ENCODE measurements around the gene RAN. TPM values are rescaled to one million over a fixed set of nuclear protein-coding genes. Genes with fewer than 3 reads are reported as not detected.
A peak's percentile ranks its signal among the peaks of the same experiment; 100 is the strongest.

Gene RAN
- total RNA-seq, 1 donor from 2014 or later = 1,593 TPM

DNA sequence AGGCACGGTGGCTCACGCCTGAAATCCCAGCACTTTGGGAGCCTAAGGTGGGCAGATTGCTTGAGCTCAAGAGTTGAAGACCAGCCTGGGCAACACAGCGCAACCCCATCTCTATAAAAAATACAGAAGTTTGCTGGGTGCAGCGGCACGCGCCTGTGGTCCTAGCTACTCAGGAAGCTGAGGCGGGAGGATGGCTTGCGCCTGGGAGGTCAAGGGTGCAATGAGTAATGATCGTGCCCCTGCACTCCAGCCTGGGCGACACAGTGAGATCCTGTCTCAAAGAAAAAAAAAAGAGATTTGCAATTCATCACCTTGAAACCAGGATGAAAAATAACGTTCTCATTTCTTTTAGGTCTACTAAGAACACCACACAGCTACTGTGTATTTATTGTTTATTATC lies 36.9 kb upstream of the RAN start:
- peaks cover 50% of the 10 kb centered on the region for H3K4me1 Mint-ChIP-seq
- H3K4me3 Mint-ChIP-seq = peak overlapping the region; percentile 41
- H3K9me3 Mint-ChIP-seq = no peaks in the 10 kb centered on the region
- no peak for DNase-seq (ENCODE audit: low read depth, low spot score)
- H3K27ac Mint-ChIP-seq (ENCODE audit: unreplicated experiment) = no peak overlapping the region
- H3K36me3 Mint-ChIP-seq (ENCODE audit: low read depth) = no peaks in the 10 kb centered on the region
- TF ChIP-seq, protein P1, sequence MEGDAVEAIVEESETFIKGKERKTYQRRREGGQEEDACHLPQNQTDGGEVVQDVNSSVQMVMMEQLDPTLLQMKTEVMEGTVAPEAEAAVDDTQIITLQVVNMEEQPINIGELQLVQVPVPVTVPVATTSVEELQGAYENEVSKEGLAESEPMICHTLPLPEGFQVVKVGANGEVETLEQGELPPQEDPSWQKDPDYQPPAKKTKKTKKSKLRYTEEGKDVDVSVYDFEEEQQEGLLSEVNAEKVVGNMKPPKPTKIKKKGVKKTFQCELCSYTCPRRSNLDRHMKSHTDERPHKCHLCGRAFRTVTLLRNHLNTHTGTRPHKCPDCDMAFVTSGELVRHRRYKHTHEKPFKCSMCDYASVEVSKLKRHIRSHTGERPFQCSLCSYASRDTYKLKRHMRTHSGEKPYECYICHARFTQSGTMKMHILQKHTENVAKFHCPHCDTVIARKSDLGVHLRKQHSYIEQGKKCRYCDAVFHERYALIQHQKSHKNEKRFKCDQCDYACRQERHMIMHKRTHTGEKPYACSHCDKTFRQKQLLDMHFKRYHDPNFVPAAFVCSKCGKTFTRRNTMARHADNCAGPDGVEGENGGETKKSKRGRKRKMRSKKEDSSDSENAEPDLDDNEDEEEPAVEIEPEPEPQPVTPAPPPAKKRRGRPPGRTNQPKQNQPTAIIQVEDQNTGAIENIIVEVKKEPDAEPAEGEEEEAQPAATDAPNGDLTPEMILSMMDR (conservative IDR thresholded peaks at IDR 0.05) = no peak
- no peaks in the 10 kb centered on the region for H3K27me3 Mint-ChIP-seq (ENCODE audit: low read depth)

DNA sequence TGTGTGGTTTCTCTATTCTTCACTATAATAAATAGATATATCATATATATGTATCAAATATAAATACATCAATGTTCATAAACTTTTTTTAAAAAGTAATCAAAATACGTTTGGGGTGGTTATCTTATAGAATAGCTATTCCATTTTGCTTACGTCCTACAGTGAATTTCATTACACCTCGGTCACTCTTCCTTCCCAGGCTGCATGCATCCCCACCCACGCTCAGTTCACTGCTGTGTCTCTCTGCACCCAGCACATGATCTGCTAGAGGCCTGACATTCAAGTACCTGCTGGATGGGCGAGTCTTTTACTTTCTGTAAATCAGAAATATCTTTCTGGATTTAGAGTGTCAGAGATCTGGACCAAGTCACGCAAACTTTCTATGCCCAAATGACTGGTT lies 36.4 kb upstream of the RAN start:
- TF ChIP-seq, protein P1 (conservative IDR thresholded peaks at IDR 0.05) = no peak
- Mint-ChIP-seq H3K27me3 (ENCODE audit: low read depth) (no peaks in the 10 kb centered on the region), H3K4me3 (peak overlapping the region; percentile 47), H3K9me3 (no peaks in the 10 kb centered on the region), H3K27ac (ENCODE audit: unreplicated experiment) (no peak overlapping the region), H3K4me1 (peaks cover 46% of the 10 kb centered on the region), H3K36me3 (ENCODE audit: low read depth) (no peaks in the 10 kb centered on the region)
- DNase-seq (ENCODE audit: low read depth, low spot score) = no peak

DNA sequence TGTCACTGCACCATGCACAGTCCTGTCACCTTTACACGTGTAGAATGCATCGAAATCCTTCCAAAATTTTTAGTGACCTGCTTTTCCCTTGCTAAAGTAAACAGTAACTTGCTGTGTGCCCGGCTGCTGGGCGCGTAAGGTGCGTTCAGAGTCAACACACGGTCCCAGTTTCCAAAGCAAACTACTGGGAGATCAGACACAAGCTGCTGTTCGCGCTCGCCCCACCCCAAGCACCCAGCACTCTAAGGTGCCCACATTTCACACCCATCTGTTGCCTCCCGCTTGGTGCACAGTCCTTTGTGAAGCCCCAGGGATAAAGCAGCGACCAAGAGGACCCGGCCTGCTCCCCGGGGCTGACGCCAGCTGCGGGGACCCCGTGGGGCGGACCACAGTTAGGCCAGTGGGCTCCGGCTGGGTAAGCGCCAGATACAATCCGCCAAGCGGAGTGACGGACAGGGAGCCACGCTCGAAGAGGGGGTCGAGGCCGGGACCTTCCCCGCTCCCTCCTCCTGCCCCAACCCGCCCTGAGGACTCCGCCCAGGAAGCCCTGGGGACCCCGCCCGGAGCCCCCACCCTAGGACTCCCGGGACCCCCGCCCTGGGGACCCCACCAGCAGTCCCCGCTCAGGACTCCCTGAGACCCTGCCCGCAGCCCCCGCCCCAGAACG lies 33.4 kb upstream of the RAN start:
- Mint-ChIP-seq H3K9me3 (no peaks in the 10 kb centered on the region), H3K27ac (ENCODE audit: unreplicated experiment) (peak overlapping the region; percentile 71), H3K4me3 (peak overlapping the region; percentile 92), H3K36me3 (ENCODE audit: low read depth) (no peaks in the 10 kb centered on the region), H3K4me1 (peaks cover 34% of the 10 kb centered on the region), H3K27me3 (ENCODE audit: low read depth) (no peaks in the 10 kb centered on the region)
- DNase-seq (ENCODE audit: low read depth, low spot score) = peak; percentile 31
- TF ChIP-seq, protein P1 (conservative IDR thresholded peaks at IDR 0.05) = no peak

DNA sequence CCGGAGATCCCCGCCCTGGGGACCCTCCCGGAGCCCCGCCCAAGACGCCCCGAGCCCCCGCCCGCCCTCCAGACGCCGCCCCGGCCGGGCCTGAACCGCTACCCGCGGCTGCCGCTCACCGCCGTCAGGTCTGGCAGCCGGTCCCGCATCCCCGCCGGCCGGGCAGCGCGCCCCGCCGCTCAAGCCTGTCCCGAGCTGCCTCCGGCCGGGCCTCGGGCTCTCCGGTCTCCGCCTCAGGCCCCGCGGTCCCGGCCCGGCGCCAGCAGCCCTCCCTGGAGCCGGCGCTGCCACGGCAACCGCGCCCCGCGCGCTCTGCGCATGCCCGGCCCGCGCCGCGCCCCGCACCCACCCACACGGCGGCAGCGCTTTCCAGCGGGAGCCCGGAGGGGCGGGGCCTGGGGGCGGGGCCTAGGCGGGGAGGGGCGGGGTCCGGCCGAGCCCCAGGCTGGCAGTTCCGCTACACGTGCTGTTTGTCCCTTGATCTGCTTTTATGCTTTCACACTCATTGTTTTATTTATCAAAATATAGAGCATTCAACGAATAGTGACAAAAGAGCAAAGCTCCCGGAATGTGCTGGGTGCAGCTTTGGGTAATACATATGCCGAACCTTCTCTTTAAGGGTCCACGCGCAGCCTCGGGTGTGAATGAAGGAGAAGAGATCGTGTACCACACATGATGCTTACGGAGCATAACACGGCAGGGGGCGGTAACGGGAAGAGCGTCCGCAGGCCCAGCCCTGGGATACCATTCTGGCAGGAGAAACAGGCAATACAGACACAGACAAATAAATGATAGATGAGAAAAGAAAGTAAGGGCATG lies 32.7 kb upstream of the RAN start, which contains the start of gene STX2:
STX2 (minus strand) TSS at position 300 of the 819 bp plus-strand sequence; CDS start at position 149, 151 bp downstream.
- H3K27ac Mint-ChIP-seq (ENCODE audit: unreplicated experiment) = peak within 1 kb of the TSS; percentile 71
- TF ChIP-seq, protein P1 (conservative IDR thresholded peaks at IDR 0.05) = peak; percentile 28
- no peaks in the 10 kb centered on the region for H3K9me3 Mint-ChIP-seq
- H3K4me3 Mint-ChIP-seq = peak within 1 kb of the TSS; percentile 92
- peak; percentile 85 for DNase-seq (ENCODE audit: low read depth, low spot score)
- peaks cover 34% of the 10 kb centered on the region for H3K4me1 Mint-ChIP-seq
- no peaks in the 10 kb centered on the region for H3K27me3 Mint-ChIP-seq (ENCODE audit: low read depth)
- no peaks in the 10 kb centered on the region for H3K36me3 Mint-ChIP-seq (ENCODE audit: low read depth)

DNA sequence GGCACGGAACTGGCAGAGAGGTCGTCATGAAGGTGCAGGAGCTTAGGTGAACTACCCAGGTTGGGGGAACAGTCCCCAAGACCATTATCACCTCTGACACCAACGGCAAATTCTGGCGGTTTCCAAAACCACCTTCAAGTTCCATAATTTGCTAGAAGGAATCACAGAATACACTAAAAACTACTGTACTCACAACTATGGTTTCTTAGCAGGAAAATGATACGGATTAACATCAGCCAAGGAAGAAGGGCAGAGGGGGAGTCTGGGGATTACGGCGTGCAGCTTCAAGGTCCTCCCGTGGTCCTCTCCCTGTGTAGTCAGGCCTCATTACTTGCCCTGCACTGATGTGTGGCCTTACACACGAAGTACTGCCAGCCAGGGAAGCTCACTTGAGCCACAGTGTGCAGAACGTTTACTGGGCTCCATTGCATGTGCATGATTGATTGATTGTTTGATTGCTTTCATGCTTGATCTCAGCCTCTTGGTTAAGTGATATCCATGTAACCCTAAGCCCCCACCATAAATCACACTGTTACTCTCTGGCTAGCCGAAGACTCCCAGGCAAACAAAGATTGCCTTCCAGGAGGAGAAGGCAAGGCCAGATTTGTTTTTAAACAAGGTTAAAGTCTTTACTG lies 32.0 kb upstream of the RAN start:
- no peaks in the 10 kb centered on the region for H3K27me3 Mint-ChIP-seq (ENCODE audit: low read depth)
- peaks cover 1% of the 10 kb centered on the region for H3K9me3 Mint-ChIP-seq
- H3K27ac Mint-ChIP-seq (ENCODE audit: unreplicated experiment) = no peak overlapping the region
- TF ChIP-seq, protein P1 (conservative IDR thresholded peaks at IDR 0.05) = no peak
- H3K4me1 Mint-ChIP-seq = peaks cover 33% of the 10 kb centered on the region
- H3K36me3 Mint-ChIP-seq (ENCODE audit: low read depth) = no peaks in the 10 kb centered on the region
- no peak for DNase-seq (ENCODE audit: low read depth, low spot score)
- H3K4me3 Mint-ChIP-seq = peak overlapping the region; percentile 78
